Measurements from ENCODE around the gene ZNF132.
"Not testable (repeated sequence)": the region's sequence is repeated elsewhere in the genome, so short reads cannot be mapped to it uniquely, and the experiment has no call there.

ZNF132 gene

GRCh38 chr19:58439576-58440554 lies at the start of gene ZNF132:
ZNF132 (minus strand) TSS chr19:58440153; CDS start chr19:58439821, 332 bp downstream.
- DNase-seq (ENCODE audit: low spot score): peak; percentile 100

- not testable (repeated sequence) for DNase-seq (ENCODE audit: low spot score)
Observed at GRCh38 chr19:58484349-58484748, 44.4 kb upstream of the ZNF132 start.

- DNase-seq (ENCODE audit: low spot score): no peak
Observed at GRCh38 chr19:58483776-58484175, 43.8 kb upstream of the ZNF132 start.

- no peak for DNase-seq (ENCODE audit: low spot score)
Observed at GRCh38 chr19:58482372-58482771, 42.4 kb upstream of the ZNF132 start.

- DNase-seq (ENCODE audit: low spot score): no peak
Observed at GRCh38 chr19:58480831-58481230, 40.9 kb upstream of the ZNF132 start.

GRCh38 chr19:58480481-58480830 lies 40.5 kb upstream of the ZNF132 start:
- no peak for DNase-seq (ENCODE audit: low spot score)

GRCh38 chr19:58479736-58480480 lies 40.0 kb upstream of the ZNF132 start:
- no peak for DNase-seq (ENCODE audit: low spot score)

- no peak for DNase-seq (ENCODE audit: low spot score)
Observed at GRCh38 chr19:58479303-58479702, 39.4 kb upstream of the ZNF132 start.

- no peak for DNase-seq (ENCODE audit: low spot score)
Observed at GRCh38 chr19:58477871-58478270, 37.9 kb upstream of the ZNF132 start.

GRCh38 chr19:58477130-58477529 lies 37.2 kb upstream of the ZNF132 start:
- DNase-seq (ENCODE audit: low spot score): no peak

GRCh38 chr19:58476498-58477015 lies 36.6 kb upstream of the ZNF132 start:
- DNase-seq (ENCODE audit: low spot score): no peak

- peak; percentile 98 for DNase-seq (ENCODE audit: low spot score)
Observed at GRCh38 chr19:58475714-58476497, 36.0 kb upstream of the ZNF132 start, which contains the start of gene ZNF446. ZNF446 (plus strand) TSS chr19:58476352; CDS start chr19:58477219, 867 bp downstream.

GRCh38 chr19:58474997-58475713 lies 35.2 kb upstream of the ZNF132 start:
- DNase-seq (ENCODE audit: low spot score): no peak

- no peak for DNase-seq (ENCODE audit: low spot score)
Observed at GRCh38 chr19:58474291-58474996, 34.5 kb upstream of the ZNF132 start.

GRCh38 chr19:58473775-58474174 lies 33.8 kb upstream of the ZNF132 start:
- DNase-seq (ENCODE audit: low spot score): no peak

- no peak for DNase-seq (ENCODE audit: low spot score)
Observed at GRCh38 chr19:58471736-58472135, 31.8 kb upstream of the ZNF132 start.

GRCh38 chr19:58470837-58471543 lies 31.0 kb upstream of the ZNF132 start:
- not testable (repeated sequence) for DNase-seq (ENCODE audit: low spot score)

- no peak for DNase-seq (ENCODE audit: low spot score)
Observed at GRCh38 chr19:58469241-58470013, 29.5 kb upstream of the ZNF132 start.

- no peak for DNase-seq (ENCODE audit: low spot score)
Observed at GRCh38 chr19:58468216-58468839, 28.4 kb upstream of the ZNF132 start.
